GM12865 (cell line): ENCODE results near the gene CDKN2A.

Experiments
- DNase-seq: peaks from one replicate; pipeline ENCODE4 v3.0.0; 2010; ENCODE audit warnings: low read depth
- H3K4me3 ChIP-seq: 2 replicates; pipeline ENCODE4 v1.5.1; 2011; ENCODE audit warnings: mild to moderate bottlenecking, low read depth, low read length, control low read depth
- CTCF ChIP-seq: IDR thresholded peaks from 2 replicates; pipeline ENCODE4 v1.5.1; 2011; ENCODE audit warnings: low read length, control low read depth, low read depth, inconsistent platforms; ENCODE audit not compliant: insufficient read depth; ENCODE audit errors: missing control alignments

CDKN2A gene

DNA sequence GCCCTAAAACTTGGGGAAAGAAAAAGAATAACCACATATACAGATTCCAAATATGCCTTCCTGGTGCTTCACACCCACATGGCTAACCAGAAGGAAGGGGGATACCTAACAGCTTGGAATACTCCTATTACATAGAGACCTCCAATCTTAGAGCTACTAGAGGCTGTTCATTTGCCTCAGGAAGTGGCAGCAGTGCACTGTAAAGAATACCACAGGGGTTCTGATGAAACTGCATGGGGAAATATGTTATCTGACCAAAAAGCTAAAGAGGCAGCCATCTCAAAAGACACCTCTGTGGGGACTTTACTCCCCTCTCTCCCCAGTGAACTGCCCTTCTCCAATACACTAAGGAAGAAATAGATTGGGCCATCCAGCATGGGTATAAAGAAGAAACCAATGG, 66.4 kb downstream of the CDKN2A start:
- DNase-seq, result no peak
- no peak overlapping the region for H3K4me3 ChIP-seq
- no peak for TF ChIP-seq CTCF

DNA sequence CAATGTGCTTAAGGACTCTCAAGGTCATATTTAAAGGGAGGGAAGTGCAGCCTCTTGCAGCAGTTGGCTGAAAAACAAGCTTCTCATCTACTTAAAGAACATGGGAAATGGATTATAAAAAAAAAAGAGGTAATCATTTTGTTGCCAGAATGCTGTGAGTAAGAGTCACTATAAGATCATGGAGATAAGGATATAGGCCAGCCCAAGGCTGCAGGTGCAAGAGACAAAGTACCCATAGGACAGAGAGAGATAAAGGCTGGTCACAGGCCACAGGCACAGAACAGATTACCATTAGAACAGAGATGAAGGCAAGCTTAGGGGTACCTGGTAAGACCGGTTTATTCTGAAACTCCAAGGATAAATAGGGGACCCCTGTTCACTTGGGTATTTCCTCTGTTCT, 70.5 kb downstream of the CDKN2A start:
- no peak for TF ChIP-seq CTCF
- no peak for DNase-seq
- no peak overlapping the region for H3K4me3 ChIP-seq

DNA sequence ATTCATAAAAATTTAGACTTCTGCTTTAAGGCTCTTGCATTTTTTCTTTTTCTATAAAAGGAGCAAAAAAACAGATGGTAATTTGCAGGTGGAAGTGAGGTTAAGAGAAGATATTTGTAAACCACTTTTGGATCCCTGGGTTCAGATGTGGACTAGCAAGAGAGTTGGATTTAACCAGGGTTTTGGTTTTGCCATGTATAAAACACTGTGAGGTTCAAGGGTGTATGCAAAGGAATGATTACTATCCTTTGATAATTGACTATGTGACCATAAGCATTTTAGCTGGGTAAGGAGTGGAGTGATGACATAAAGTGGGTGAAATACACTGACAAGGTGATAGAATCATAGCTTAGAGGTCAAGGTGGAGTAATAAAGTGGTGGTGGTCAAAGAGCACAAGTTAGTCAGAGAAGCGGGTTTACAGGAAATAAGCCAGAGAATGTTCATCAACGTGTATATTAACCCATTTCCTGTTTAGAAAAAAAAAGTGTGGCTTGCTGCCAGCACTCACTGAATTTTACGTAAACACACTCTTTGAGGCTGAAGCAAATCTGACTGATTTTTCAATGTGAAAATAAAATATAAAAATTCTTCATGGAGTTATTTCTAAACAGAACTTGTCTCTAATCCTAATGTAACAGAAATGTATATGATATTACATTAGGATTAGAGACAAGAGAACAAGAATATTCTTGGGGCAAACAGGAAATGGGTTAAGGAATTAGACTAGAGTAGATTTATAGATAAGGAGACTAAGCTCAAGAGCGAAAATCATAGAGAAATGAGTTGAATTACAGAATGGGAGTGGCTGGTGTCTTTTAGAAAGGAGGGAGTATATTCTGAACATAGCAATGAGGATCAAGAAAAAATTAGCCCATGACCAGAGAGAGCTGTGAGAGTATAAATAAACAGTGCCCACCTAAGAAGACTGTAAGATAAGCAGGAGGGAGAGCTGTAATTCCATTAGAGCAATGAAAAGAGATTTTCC, 74.5 kb downstream of the CDKN2A start:
- H3K4me3 ChIP-seq, result no peak overlapping the region
- DNase-seq, result peak; percentile 60
- TF ChIP-seq CTCF, result no peak
